ENCODE data around the gene CST2. TPM values are rescaled to one million over a fixed set of nuclear protein-coding genes. Genes with fewer than 3 reads are reported as not detected.
"Not testable (repeated sequence)": the region's sequence is repeated elsewhere in the genome, so short reads cannot be mapped to it uniquely, and the experiment has no call there.

Gene CST2
- total RNA-seq, 1 donor from 2014 or later: not detected

GRCh38 chr20:23782366-23782983 is 44.1 kb downstream of the CST2 start:
- Mint-ChIP-seq H3K9me3 (no peaks in the 10 kb centered on the region), H3K27me3 (no peaks in the 10 kb centered on the region), H3K36me3 (ENCODE audit: low read depth) (no peaks in the 10 kb centered on the region), H3K4me3 (no peak overlapping the region), H3K4me1 (no peaks in the 10 kb centered on the region), H3K27ac (no peak overlapping the region)
- intact Hi-C loops (cut with micrococcal nuclease): loop anchor here (10.0 kb wide), 1 partner anchor 118 kb away; no protein-coding TSS in a partner anchor
- DNase-seq: peak; percentile 61

GRCh38 chr20:23778676-23779075 is 47.9 kb downstream of the CST2 start:
- H3K27me3 Mint-ChIP-seq; DNase-seq; H3K27ac Mint-ChIP-seq; H3K36me3 Mint-ChIP-seq (ENCODE audit: low read depth); H3K9me3 Mint-ChIP-seq; H3K4me3 Mint-ChIP-seq; H3K4me1 Mint-ChIP-seq; intact Hi-C loops (cut with micrococcal nuclease): not testable (repeated sequence)

- H3K4me3 Mint-ChIP-seq; intact Hi-C loops (cut with micrococcal nuclease); H3K36me3 Mint-ChIP-seq (ENCODE audit: low read depth); DNase-seq; H3K27ac Mint-ChIP-seq; H3K9me3 Mint-ChIP-seq; H3K4me1 Mint-ChIP-seq; H3K27me3 Mint-ChIP-seq: not testable (repeated sequence)
These were observed 49.1 kb downstream of the CST2 start for GRCh38 chr20:23777380-23777779.

DNA sequence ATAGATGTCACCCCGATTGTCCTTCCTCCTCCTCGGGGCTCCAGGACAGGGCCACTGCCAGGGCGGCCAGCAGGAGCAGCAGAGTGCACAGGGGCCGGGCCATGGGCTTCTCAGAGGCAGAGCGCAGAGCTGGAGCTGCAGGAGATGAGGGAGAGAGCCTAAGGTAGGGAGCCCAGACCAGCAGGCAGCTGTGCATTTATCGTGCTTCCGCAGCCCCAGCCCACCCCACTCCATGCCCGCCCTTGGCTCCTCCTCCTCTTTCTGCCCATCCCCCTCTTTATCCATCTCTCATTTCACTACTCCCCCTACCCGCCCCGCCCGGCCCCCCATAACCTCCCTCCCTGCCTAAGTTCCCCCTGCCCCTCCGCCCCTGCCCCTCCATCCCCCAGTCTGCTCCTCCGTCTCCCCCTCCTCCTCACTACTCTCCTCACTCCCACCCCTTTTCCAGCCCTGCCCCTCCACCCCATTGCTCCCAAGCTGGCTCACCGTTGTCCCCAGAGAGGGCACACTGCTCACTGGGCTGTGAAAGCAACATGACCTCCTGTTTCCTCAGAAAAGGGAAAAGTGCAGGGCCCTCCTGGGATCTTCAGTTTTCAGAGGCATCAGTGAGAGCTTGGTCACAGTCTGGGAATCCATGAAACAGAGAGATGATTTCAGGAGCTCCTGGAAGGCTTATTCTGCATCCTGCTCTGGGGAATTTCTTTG is 50.3 kb downstream of the CST2 start:
- Mint-ChIP-seq H3K27me3 (no peaks in the 10 kb centered on the region), H3K4me1 (no peaks in the 10 kb centered on the region), H3K27ac (no peak overlapping the region), H3K4me3 (no peak overlapping the region), H3K9me3 (no peaks in the 10 kb centered on the region), H3K36me3 (ENCODE audit: low read depth) (no peaks in the 10 kb centered on the region)
- intact Hi-C loops (cut with micrococcal nuclease): no loop called here
- no peak for DNase-seq

- intact Hi-C loops (cut with micrococcal nuclease): no loop called here
- no peaks in the 10 kb centered on the region for H3K36me3 Mint-ChIP-seq (ENCODE audit: low read depth)
- no peak overlapping the region for H3K4me3 Mint-ChIP-seq
- H3K9me3 Mint-ChIP-seq: no peaks in the 10 kb centered on the region
- peaks cover 2% of the 10 kb centered on the region for H3K27me3 Mint-ChIP-seq
- no peak for DNase-seq
- H3K4me1 Mint-ChIP-seq: no peaks in the 10 kb centered on the region
- no peak overlapping the region for H3K27ac Mint-ChIP-seq
These were observed 52.4 kb downstream of the CST2 start for GRCh38 chr20:23774081-23774480.

Other genes with a start within 250 kb of the CST2 start
- not detected in 2 replicates for gene CST9, start 220.8 kb downstream of the CST2 start, total RNA-seq
- gene CST3, start 188.8 kb downstream of the CST2 start, total RNA-seq: 0.72 and 0.95 TPM in 2 replicates
- gene CST4, start 137.7 kb downstream of the CST2 start, total RNA-seq: not detected in 2 replicates
- gene CST1, start 75.8 kb downstream of the CST2 start, total RNA-seq: not detected in 2 replicates
- gene CST5, start 53.0 kb upstream of the CST2 start, total RNA-seq: not detected in 2 replicates
- gene GGTLC1, start 162.1 kb upstream of the CST2 start, total RNA-seq: not detected in 2 replicates